NOMO-1 (cell line): ENCODE data around the gene SEZ6.

ENCODE experiments used
- DNase-seq, 2 experiments: peaks; one replicate each; lab custom pipeline; 2025; ENCODE audit not compliant: unreplicated experiment in 2 of 2; lab: John Stamatoyannopoulos, UW

The SEZ6 gene

GRCh38 chr17:29036584-29036983 is 30.8 kb upstream of the SEZ6 start:
- DNase-seq = no peak

GRCh38 chr17:29034510-29034909 is 28.7 kb upstream of the SEZ6 start:
- DNase-seq = no peak

GRCh38 chr17:29032857-29033197 is 27.0 kb upstream of the SEZ6 start:
- DNase-seq = no peak

GRCh38 chr17:29032013-29032856 is 26.4 kb upstream of the SEZ6 start:
- DNase-seq = no peak

- DNase-seq = peak; percentile 31 to 46
These were observed 25.7 kb upstream of the SEZ6 start for GRCh38 chr17:29031488-29031887.

- DNase-seq = no peak
These were observed 18.6 kb upstream of the SEZ6 start for GRCh38 chr17:29024316-29024952.

GRCh38 chr17:29022074-29022473 is 16.2 kb upstream of the SEZ6 start:
- no peak for DNase-seq

GRCh38 chr17:29021226-29021625 is 15.4 kb upstream of the SEZ6 start:
- no peak for DNase-seq

- DNase-seq = no peak
These were observed 14.7 kb upstream of the SEZ6 start for GRCh38 chr17:29020576-29020975.

GRCh38 chr17:29019475-29020181 is 13.8 kb upstream of the SEZ6 start:
- DNase-seq = no peak

- DNase-seq = peak in 1 of 2 experiments; percentile 10
These were observed 13.1 kb upstream of the SEZ6 start for GRCh38 chr17:29018788-29019474.

- no peak for DNase-seq
These were observed 10.7 kb upstream of the SEZ6 start for GRCh38 chr17:29016345-29017210.

- no peak for DNase-seq
These were observed 8.9 kb upstream of the SEZ6 start for GRCh38 chr17:29014716-29015115.

GRCh38 chr17:29012535-29012934 is 6.7 kb upstream of the SEZ6 start:
- no peak for DNase-seq

- DNase-seq = no peak
These were observed 4.8 kb upstream of the SEZ6 start for GRCh38 chr17:29010586-29010985.

GRCh38 chr17:29010129-29010528 is 4.3 kb upstream of the SEZ6 start:
- DNase-seq = no peak

GRCh38 chr17:29008591-29008990 is 2.8 kb upstream of the SEZ6 start:
- no peak for DNase-seq

- no peak for DNase-seq
These were observed 2.1 kb upstream of the SEZ6 start for GRCh38 chr17:29007860-29008455.

GRCh38 chr17:29007456-29007855 is 1.6 kb upstream of the SEZ6 start:
- no peak for DNase-seq
